ENCODE data around the gene BCL11A. TPM values are rescaled to one million over a fixed set of nuclear protein-coding genes. Genes with fewer than 3 reads are reported as not detected.

Gene BCL11A
- total RNA-seq, 1 experiment from 2014 or later = 29.7 TPM

- DNase-seq = no peak
- no peaks in the 10 kb centered on the region for H3K27me3 ChIP-seq
- H3K4me1 ChIP-seq = no peaks in the 10 kb centered on the region
- H3K4me3 ChIP-seq = no peak overlapping the region
- 0 out of 2 replicates have a peak, but pooled peaks cover 5% of the 10 kb centered on the region for H3K36me3 ChIP-seq
- no peaks in the 10 kb centered on the region for H3K9me3 ChIP-seq (replicated peaks)
- no peak overlapping the region for H3K27ac ChIP-seq
These were observed 65.2 kb downstream of the BCL11A start for GRCh38 chr2:60488291-60488690.

- Histone ChIP-seq H3K27ac (no peak overlapping the region), H3K36me3 (0 out of 2 replicates have a peak, but pooled peaks cover 5% of the 10 kb centered on the region), H3K27me3 (no peaks in the 10 kb centered on the region), H3K9me3 (replicated peaks) (no peaks in the 10 kb centered on the region), H3K4me1 (no peaks in the 10 kb centered on the region), H3K4me3 (no peak overlapping the region)
- DNase-seq = no peak
These were observed 66.3 kb downstream of the BCL11A start for GRCh38 chr2:60487174-60487573.

GRCh38 chr2:60486551-60486950 lies 66.9 kb downstream of the BCL11A start:
- Histone ChIP-seq H3K36me3 (0 out of 2 replicates have a peak, but pooled peaks cover 5% of the 10 kb centered on the region), H3K27ac (no peak overlapping the region), H3K9me3 (replicated peaks) (no peaks in the 10 kb centered on the region), H3K27me3 (no peaks in the 10 kb centered on the region), H3K4me1 (no peaks in the 10 kb centered on the region), H3K4me3 (no peak overlapping the region)
- DNase-seq = no peak

DNA sequence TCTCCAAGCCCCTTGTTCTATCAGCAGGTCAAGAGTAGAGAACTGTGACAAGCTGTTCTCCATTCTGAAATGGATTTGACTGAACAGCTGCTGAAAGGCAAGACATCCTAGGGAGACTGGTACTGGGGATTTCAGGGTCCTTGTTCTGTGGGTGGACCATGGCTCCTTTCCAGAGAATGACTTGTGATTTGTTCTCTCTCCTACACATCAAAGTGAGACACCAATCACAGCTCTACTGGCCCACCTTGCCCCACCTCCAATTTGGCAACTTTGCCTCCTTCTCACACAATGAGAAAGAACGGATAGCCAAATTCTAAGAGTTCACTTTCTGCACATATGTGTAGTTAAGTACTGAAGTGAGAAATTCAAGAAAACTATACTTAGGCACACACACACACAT lies 67.4 kb downstream of the BCL11A start:
- no peaks in the 10 kb centered on the region for H3K27me3 ChIP-seq
- H3K4me1 ChIP-seq = no peaks in the 10 kb centered on the region
- 0 out of 2 replicates have a peak, but pooled peaks cover 5% of the 10 kb centered on the region for H3K36me3 ChIP-seq
- DNase-seq = peak; percentile 30 to 65
- H3K4me3 ChIP-seq = no peak overlapping the region
- no peak overlapping the region for H3K27ac ChIP-seq
- no peaks in the 10 kb centered on the region for H3K9me3 ChIP-seq (replicated peaks)

- Histone ChIP-seq H3K9me3 (replicated peaks) (no peaks in the 10 kb centered on the region), H3K36me3 (0 out of 2 replicates have a peak, but pooled peaks cover 5% of the 10 kb centered on the region), H3K4me3 (no peak overlapping the region), H3K27me3 (no peaks in the 10 kb centered on the region), H3K4me1 (no peaks in the 10 kb centered on the region), H3K27ac (no peak overlapping the region)
- DNase-seq = no peak
These were observed 67.9 kb downstream of the BCL11A start for GRCh38 chr2:60485550-60485949.

DNA sequence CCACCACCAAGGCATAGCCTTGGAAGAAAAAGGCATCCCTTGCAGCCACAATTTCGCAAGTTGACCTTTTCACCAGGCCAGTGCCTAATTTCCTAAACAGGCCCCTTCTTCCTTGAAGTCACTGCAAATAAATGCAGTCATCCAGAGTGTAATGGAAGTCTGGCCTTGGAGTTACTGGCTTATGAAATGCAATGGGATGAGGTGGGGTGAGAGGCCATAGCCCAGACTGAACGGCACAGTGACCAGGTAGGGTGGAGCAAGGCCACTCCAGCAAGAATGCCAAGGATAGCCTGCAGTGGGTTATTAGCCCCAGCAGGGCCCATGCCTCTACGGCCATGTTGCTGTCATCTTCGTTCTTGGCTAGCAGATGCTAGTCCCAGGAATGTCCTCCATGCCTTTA lies 68.4 kb downstream of the BCL11A start:
- no peak for DNase-seq
- Histone ChIP-seq H3K9me3 (replicated peaks) (no peaks in the 10 kb centered on the region), H3K4me1 (no peaks in the 10 kb centered on the region), H3K36me3 (0 out of 2 replicates have a peak, but pooled peaks cover 5% of the 10 kb centered on the region), H3K27me3 (no peaks in the 10 kb centered on the region), H3K4me3 (no peak overlapping the region), H3K27ac (no peak overlapping the region)

DNA sequence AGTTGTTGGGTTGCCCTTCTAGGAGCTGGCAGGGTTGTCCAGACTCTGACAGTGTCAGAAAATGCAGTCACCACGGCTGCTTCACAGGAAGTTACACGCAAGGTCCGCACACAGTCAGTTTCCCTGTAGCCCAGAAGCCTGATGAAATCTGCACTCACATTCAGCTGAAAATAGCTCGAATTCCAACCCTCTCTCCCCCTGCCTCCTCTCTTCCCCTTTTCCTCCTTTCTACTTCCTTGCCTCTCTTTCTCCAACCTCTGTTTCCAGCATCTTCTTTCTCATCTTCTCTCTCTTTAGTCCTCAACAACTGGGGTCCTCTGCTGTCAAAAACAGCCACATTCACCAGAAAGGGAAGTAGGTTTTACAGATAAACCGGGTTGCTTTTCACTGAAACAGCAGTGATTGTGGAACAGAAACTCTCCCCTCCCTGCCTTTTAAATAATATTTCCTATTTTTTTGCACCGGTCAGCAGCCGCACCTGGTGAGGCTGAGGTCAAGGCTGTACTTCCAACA lies 69.3 kb downstream of the BCL11A start:
- Histone ChIP-seq H3K4me3 (no peak overlapping the region), H3K4me1 (no peaks in the 10 kb centered on the region), H3K27ac (no peak overlapping the region), H3K36me3 (0 out of 2 replicates have a peak, but pooled peaks cover 5% of the 10 kb centered on the region), H3K27me3 (no peaks in the 10 kb centered on the region), H3K9me3 (replicated peaks) (no peaks in the 10 kb centered on the region)
- DNase-seq = no peak

GRCh38 chr2:60483401-60483800 lies 70.1 kb downstream of the BCL11A start:
- H3K4me1 ChIP-seq = no peaks in the 10 kb centered on the region
- no peak for DNase-seq
- H3K27ac ChIP-seq = no peak overlapping the region
- H3K27me3 ChIP-seq = no peaks in the 10 kb centered on the region
- no peaks in the 10 kb centered on the region for H3K9me3 ChIP-seq (replicated peaks)
- 0 out of 2 replicates have a peak, but pooled peaks cover 5% of the 10 kb centered on the region for H3K36me3 ChIP-seq
- H3K4me3 ChIP-seq = no peak overlapping the region

- no peaks in the 10 kb centered on the region for H3K9me3 ChIP-seq (replicated peaks)
- H3K4me3 ChIP-seq = no peak overlapping the region
- 0 out of 2 replicates have a peak, but pooled peaks cover 5% of the 10 kb centered on the region for H3K36me3 ChIP-seq
- H3K4me1 ChIP-seq = no peaks in the 10 kb centered on the region
- no peaks in the 10 kb centered on the region for H3K27me3 ChIP-seq
- H3K27ac ChIP-seq = no peak overlapping the region
- DNase-seq = no peak
These were observed 71.2 kb downstream of the BCL11A start for GRCh38 chr2:60482222-60482621.

GRCh38 chr2:60481257-60481656 lies 72.2 kb downstream of the BCL11A start:
- Histone ChIP-seq H3K27ac (no peak overlapping the region), H3K36me3 (0 out of 2 replicates have a peak, but pooled peaks cover 5% of the 10 kb centered on the region), H3K4me1 (no peaks in the 10 kb centered on the region), H3K27me3 (no peaks in the 10 kb centered on the region), H3K4me3 (no peak overlapping the region), H3K9me3 (replicated peaks) (no peaks in the 10 kb centered on the region)
- no peak for DNase-seq

- Histone ChIP-seq H3K4me3 (no peak overlapping the region), H3K27ac (no peak overlapping the region), H3K27me3 (no peaks in the 10 kb centered on the region), H3K4me1 (no peaks in the 10 kb centered on the region), H3K9me3 (replicated peaks) (no peaks in the 10 kb centered on the region), H3K36me3 (0 out of 2 replicates have a peak, but pooled peaks cover 3% of the 10 kb centered on the region)
- DNase-seq = no peak
These were observed 73.2 kb downstream of the BCL11A start for GRCh38 chr2:60480089-60480773.

DNA sequence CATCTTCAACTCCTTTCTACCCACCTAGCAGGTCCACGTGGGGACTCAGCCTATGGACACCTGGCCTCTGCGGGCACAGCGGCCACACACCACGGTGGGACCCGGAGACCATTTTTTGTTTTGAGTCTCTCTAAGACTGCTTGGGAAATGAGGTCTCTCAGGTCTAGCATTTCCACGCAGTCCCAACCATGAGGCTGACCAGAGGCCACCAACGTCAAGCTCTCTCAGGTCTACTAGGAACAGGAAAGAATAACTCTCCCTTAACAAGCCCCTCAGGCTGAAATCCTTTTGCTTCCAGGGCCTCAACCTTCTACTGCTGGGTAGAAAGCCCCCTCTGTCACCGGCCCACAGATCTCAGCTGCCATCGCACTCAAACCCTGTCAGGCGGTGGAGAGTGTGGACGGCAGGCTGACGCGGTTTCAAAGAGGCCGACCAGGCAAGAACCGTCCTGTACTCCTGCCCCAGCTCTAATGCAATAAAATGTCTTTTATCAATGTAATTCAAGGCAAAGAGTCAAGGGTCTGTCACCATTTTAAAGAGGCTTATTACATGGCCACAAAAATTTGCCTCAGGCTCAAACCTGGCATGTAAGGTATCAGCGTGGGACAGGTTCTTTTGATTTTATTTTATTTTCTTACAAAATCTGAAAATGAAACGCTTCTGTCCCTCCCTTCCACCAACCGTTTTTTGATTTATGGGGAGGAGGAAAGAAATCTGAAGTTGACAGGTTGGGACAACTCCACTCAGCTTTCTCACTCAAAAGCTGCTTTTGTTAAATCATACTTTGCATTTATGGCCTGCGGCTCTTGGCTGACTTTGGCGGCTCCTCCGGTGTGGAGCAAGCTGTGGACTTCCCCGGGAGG lies 74.0 kb downstream of the BCL11A start:
- no peak overlapping the region for H3K27ac ChIP-seq
- no peaks in the 10 kb centered on the region for H3K4me1 ChIP-seq
- H3K9me3 ChIP-seq (replicated peaks) = no peaks in the 10 kb centered on the region
- H3K4me3 ChIP-seq = no peak overlapping the region
- no peak for DNase-seq
- no peaks in the 10 kb centered on the region for H3K36me3 ChIP-seq
- H3K27me3 ChIP-seq = no peaks in the 10 kb centered on the region

DNA sequence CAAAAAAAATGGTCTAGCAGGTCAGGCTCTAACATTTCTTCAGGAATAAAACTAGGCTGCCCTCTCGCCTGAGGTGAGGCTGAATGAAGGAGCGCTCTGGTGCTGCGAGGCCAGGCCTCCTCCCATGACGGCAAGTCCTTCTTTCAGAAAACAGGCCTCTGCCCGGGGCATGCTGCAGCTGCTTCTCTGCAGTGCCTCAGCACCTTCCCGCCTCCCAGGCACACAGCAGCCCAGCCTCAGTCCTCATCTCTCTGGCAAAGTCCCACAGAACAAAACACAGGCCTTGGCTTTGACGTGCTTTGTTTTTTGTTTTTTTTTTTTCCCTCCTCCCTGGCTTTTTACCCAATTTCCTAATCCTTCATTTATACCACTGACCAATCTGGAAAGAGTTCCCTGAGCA lies 74.8 kb downstream of the BCL11A start:
- Histone ChIP-seq H3K27ac (no peak overlapping the region), H3K4me3 (no peak overlapping the region), H3K27me3 (no peaks in the 10 kb centered on the region), H3K9me3 (replicated peaks) (no peaks in the 10 kb centered on the region), H3K4me1 (no peaks in the 10 kb centered on the region), H3K36me3 (no peaks in the 10 kb centered on the region)
- no peak for DNase-seq

- Histone ChIP-seq H3K27ac (no peak overlapping the region), H3K4me1 (no peaks in the 10 kb centered on the region), H3K9me3 (replicated peaks) (no peaks in the 10 kb centered on the region), H3K27me3 (no peaks in the 10 kb centered on the region), H3K4me3 (no peak overlapping the region), H3K36me3 (no peaks in the 10 kb centered on the region)
- no peak for DNase-seq
These were observed 77.1 kb downstream of the BCL11A start for GRCh38 chr2:60476206-60476954.
